CD14-positive monocyte (primary cell): ENCODE results near the gene TSNAX. TPM values are rescaled to one million over a fixed set of nuclear protein-coding genes. Genes with fewer than 3 reads are reported as not detected.
"Not testable (repeated sequence)": the region's sequence is repeated elsewhere in the genome, so short reads cannot be mapped to it uniquely, and the experiment has no call there.

Experiments
- DNase-seq, 3 donors: peaks; one replicate each; pipeline ENCODE4 v3.0.0-alpha.2; 2011 to 2022
- H2AFZ ChIP-seq: 2 replicates; pipeline ENCODE4 v1.6.0; 2012; ENCODE audit warnings: mild to moderate bottlenecking, low read depth, low read length, inconsistent platforms; ENCODE audit not compliant: insufficient read depth, poor library complexity, severe bottlenecking
- H3K27ac ChIP-seq, 2 donors: 1 replicate in 1 of 2; 2 replicates in 1 of 2; pipeline ENCODE4 v1.5.1; 2012 to 2013; ENCODE audit warnings: low read length in 2 of 2, control low read depth in 1 of 2, inconsistent platforms in 1 of 2, low read depth in 1 of 2, mild to moderate bottlenecking in 1 of 2
- H3K27me3 ChIP-seq, 2 donors: one replicate each; pipeline versions ENCODE4 v1.6.0 to v1.6.1; 2011 to 2013; ENCODE audit warnings: low read length in 2 of 2; ENCODE audit not compliant: control insufficient read depth in 2 of 2, insufficient read depth in 2 of 2
- H3K36me3 ChIP-seq, 2 donors: replicated peaks in 1 of 2; 1 replicate in 1 of 2; 2 replicates in 1 of 2; pipeline versions ENCODE4 v1.5.1 to v1.6.1; 2012 to 2013; ENCODE audit warnings: low read length in 2 of 2, control low read depth in 1 of 2, inconsistent platforms in 1 of 2, mild to moderate bottlenecking in 1 of 2; ENCODE audit not compliant: insufficient read depth in 2 of 2, control insufficient read depth in 1 of 2
- H3K4me1 ChIP-seq, 2 donors: 1 replicate in 1 of 2; 2 replicates in 1 of 2; pipeline versions ENCODE4 v1.5.1 to v1.6.1; 2012 to 2013; ENCODE audit warnings: low read length in 2 of 2, control low read depth in 1 of 2, inconsistent platforms in 1 of 2, mild to moderate bottlenecking in 1 of 2, moderate library complexity in 1 of 2; ENCODE audit not compliant: insufficient read depth in 2 of 2, control insufficient read depth in 1 of 2
- H3K4me2 ChIP-seq: replicated peaks from 2 replicates; pipeline ENCODE3; 2012; ENCODE audit warnings: low read length, moderate library complexity, mild to moderate bottlenecking; ENCODE audit not compliant: poor library complexity, severe bottlenecking; ENCODE audit errors: extremely low read depth
- H3K4me3 ChIP-seq, 3 experiments: fragments of 200-600 bp in 1 of 3; sonication (generic) in 1 of 3; replicated peaks in 1 of 3; 1 replicate in 2 of 3; 2 replicates in 1 of 3; pipeline ENCODE4 v1.5.1; 2011 to 2013; ENCODE audit warnings: low read length in 3 of 3, mild to moderate bottlenecking in 3 of 3, control low read depth in 2 of 3, low read depth in 2 of 3, inconsistent platforms in 1 of 3, moderate library complexity in 1 of 3
- H3K79me2 ChIP-seq: 2 replicates; pipeline ENCODE4 v1.6.0; 2012; ENCODE audit warnings: mild to moderate bottlenecking, control low read depth, inconsistent platforms, low read length, moderate library complexity; ENCODE audit not compliant: insufficient read depth
- H3K9ac ChIP-seq: 2 replicates; pipeline ENCODE4 v1.6.0; 2017; ENCODE audit warnings: low read length, mild to moderate bottlenecking; ENCODE audit not compliant: insufficient read depth, poor library complexity, severe bottlenecking
- H3K9me3 ChIP-seq, 2 donors: replicated peaks in 1 of 2; 1 replicate in 1 of 2; 2 replicates in 1 of 2; pipeline versions ENCODE4 v1.5.1 to v1.6.1; 2012 to 2013; ENCODE audit warnings: low read length in 2 of 2, control low read depth in 1 of 2; ENCODE audit not compliant: control insufficient read depth in 1 of 2, insufficient read depth in 1 of 2
- H4K20me1 ChIP-seq: 2 replicates; pipeline ENCODE4 v1.6.0; 2012; ENCODE audit warnings: mild to moderate bottlenecking, low read length, control low read depth, moderate library complexity; ENCODE audit not compliant: insufficient read depth
- H3K27ac Mint-ChIP-seq, 7 donors: one replicate each; pipeline ENCODE4 v1.8.0; 2020; ENCODE audit warnings: mild to moderate bottlenecking in 7 of 7, mixed read lengths in 7 of 7, moderate library complexity in 6 of 7, inconsistent platforms in 2 of 7
- H3K27me3 Mint-ChIP-seq, 3 donors: one replicate each; pipeline ENCODE4 v1.8.0; 2021 to 2022; ENCODE audit warnings: low read depth in 3 of 3, mild to moderate bottlenecking in 3 of 3, mixed read lengths in 3 of 3, moderate library complexity in 3 of 3, inconsistent platforms in 1 of 3
- H3K36me3 Mint-ChIP-seq, 2 donors: one replicate each; pipeline ENCODE4 v1.8.0; 2020; ENCODE audit warnings: mixed read lengths in 2 of 2, inconsistent platforms in 1 of 2, mild to moderate bottlenecking in 1 of 2
- H3K4me1 Mint-ChIP-seq: one replicate; pipeline ENCODE4 v1.8.0; 2020; ENCODE audit warnings: mild to moderate bottlenecking, mixed read lengths
- H3K4me3 Mint-ChIP-seq, 2 donors: one replicate each; pipeline ENCODE4 v1.8.0; 2020; ENCODE audit warnings: mild to moderate bottlenecking in 2 of 2, mixed read lengths in 2 of 2, moderate library complexity in 1 of 2
- H3K9me3 Mint-ChIP-seq, 7 donors: one replicate each; pipeline ENCODE4 v1.8.0; 2020 to 2022; ENCODE audit warnings: mixed read lengths in 7 of 7, mild to moderate bottlenecking in 6 of 7, moderate library complexity in 6 of 7, inconsistent platforms in 2 of 7
- WGBS: methylation state at CpG from one replicate; pipeline ENCODE4 v1.1.5; 2013; ENCODE audit warnings: missing lambda C conversion rate; ENCODE audit not compliant: insufficient coverage; 5-methylcytosine and 5-hydroxymethylcytosine counted together
- intact Hi-C, 2 donors: fragments of 100-400 bp; cut with micrococcal nuclease; formaldehyde crosslinking; loops; one replicate each; pipeline versions ENCODE4 v1.15.0 to v1.15.1; 2023
- polyA plus RNA-seq, 3 donors: library from polyadenylated mRNA; depleted of rRNA in 1 of 3; unstranded in 2 of 3; stranded (reverse) in 1 of 3; fragments of 300-500 nt in 2 of 3; fragments of >200 nt in 1 of 3; fragmentation: Illumina TruSeq in 2 of 3; gene quantifications; 1 replicate in 2 of 3; 2 replicates in 1 of 3; pipeline ENCODE4 v1.2.3, GENCODE V29; 2012 to 2021
- TF ChIP-seq, protein P1 (sequence below): fragments of 200-600 bp; IDR thresholded peaks from one replicate; pipeline ENCODE4 v1.8.0; 2022; ENCODE audit warnings: antibody characterized with exemption, mild to moderate bottlenecking

TSNAX gene
- polyA plus RNA-seq, 3 donors, result 15.6 to 86.9 (median 82.0) TPM

GRCh38 chr1:231566496-231566895 lies 38.0 kb downstream of the TSNAX start:
- Histone ChIP-seq H3K36me3 (peaks cover 40 to 64% of the 10 kb centered on the region in 2 donors), H3K4me1 (peaks cover 0 to 9% of the 10 kb centered on the region in 2 donors), H4K20me1 (peaks cover 11% of the 10 kb centered on the region), H3K27me3 (no peaks in the 10 kb centered on the region), H3K9me3 (no peaks in the 10 kb centered on the region), H3K4me3 (no peak overlapping the region), H3K79me2 (peaks cover 4% of the 10 kb centered on the region), H3K4me2 (no peak overlapping the region), H3K27ac (no peak overlapping the region), H3K9ac (no peak overlapping the region), H2AFZ (no peak overlapping the region)
- TF ChIP-seq, protein P1, sequence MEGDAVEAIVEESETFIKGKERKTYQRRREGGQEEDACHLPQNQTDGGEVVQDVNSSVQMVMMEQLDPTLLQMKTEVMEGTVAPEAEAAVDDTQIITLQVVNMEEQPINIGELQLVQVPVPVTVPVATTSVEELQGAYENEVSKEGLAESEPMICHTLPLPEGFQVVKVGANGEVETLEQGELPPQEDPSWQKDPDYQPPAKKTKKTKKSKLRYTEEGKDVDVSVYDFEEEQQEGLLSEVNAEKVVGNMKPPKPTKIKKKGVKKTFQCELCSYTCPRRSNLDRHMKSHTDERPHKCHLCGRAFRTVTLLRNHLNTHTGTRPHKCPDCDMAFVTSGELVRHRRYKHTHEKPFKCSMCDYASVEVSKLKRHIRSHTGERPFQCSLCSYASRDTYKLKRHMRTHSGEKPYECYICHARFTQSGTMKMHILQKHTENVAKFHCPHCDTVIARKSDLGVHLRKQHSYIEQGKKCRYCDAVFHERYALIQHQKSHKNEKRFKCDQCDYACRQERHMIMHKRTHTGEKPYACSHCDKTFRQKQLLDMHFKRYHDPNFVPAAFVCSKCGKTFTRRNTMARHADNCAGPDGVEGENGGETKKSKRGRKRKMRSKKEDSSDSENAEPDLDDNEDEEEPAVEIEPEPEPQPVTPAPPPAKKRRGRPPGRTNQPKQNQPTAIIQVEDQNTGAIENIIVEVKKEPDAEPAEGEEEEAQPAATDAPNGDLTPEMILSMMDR, result no peak
- no peak for DNase-seq
- no peaks in the 10 kb centered on the region for H3K27me3 Mint-ChIP-seq
- H3K27ac Mint-ChIP-seq, result no peak overlapping the region
- H3K4me1 Mint-ChIP-seq, result peaks cover 2% of the 10 kb centered on the region
- H3K36me3 Mint-ChIP-seq, result peaks cover 43 to 55% of the 10 kb centered on the region in 2 donors
- WGBS, result no CpG with 5 or more reads among the region's 2 CpGs
- H3K9me3 Mint-ChIP-seq, result peaks cover 0 to 4% (median 0%) of the 10 kb centered on the region in 7 donors
- intact Hi-C loops, result no loop called here
- no peak overlapping the region for H3K4me3 Mint-ChIP-seq

- H3K4me1 ChIP-seq, H3K27me3 ChIP-seq, H2AFZ ChIP-seq, H3K27ac Mint-ChIP-seq, H3K4me3 Mint-ChIP-seq, H3K27ac ChIP-seq, H3K4me3 ChIP-seq, intact Hi-C loops, DNase-seq, H3K79me2 ChIP-seq, H3K27me3 Mint-ChIP-seq, H4K20me1 ChIP-seq, H3K4me1 Mint-ChIP-seq, H3K9me3 ChIP-seq, H3K9ac ChIP-seq, H3K4me2 ChIP-seq, H3K9me3 Mint-ChIP-seq: not testable (repeated sequence)
- no CpG with 5 or more reads among the region's 3 CpGs for WGBS
- H3K36me3 ChIP-seq, result peaks cover 17 to 32% of the 10 kb centered on the region in 2 donors
- peaks cover 24 to 29% of the 10 kb centered on the region in 2 donors for H3K36me3 Mint-ChIP-seq
Measured at GRCh38 chr1:231570262-231570661, 41.8 kb downstream of the TSNAX start.
